ENCODE data around the gene FSTL4. TPM values are rescaled to one million over a fixed set of nuclear protein-coding genes. Genes with fewer than 3 reads are reported as not detected.

FSTL4 gene
- total and polyA plus RNA-seq, 2 of the 13 experiments (the other 11 are each of a cell fraction or from before 2014, with no cell fraction given) = 2.1 to 3.0 TPM

GRCh38 chr5:133469846-133470245, 142.5 kb downstream of the FSTL4 start:
- no peaks in the 10 kb centered on the region for H3K79me2 ChIP-seq (ENCODE audit: insufficient read depth, low read length)
- H2AFZ ChIP-seq (ENCODE audit: low read length) = no peak overlapping the region
- no peak for TF ChIP-seq RFX5 (IDR thresholded peaks at IDR 0.05; ENCODE audit: low read depth, low read length)
- TF ChIP-seq SCMH1 (CRISPR knock-in tag; IDR thresholded peaks at IDR 0.05; ENCODE audit: borderline replicate concordance) = no peak
- POLR2A ChIA-PET = no interaction called here
- H3K9ac ChIP-seq (ENCODE audit: insufficient read depth, low read depth, low read length) = no peak overlapping the region
- FAIRE-seq = no peak
- no peak for ATAC-seq
- H4K20me1 ChIP-seq (ENCODE audit: insufficient read depth, low read length) = no peaks in the 10 kb centered on the region
- WGBS (ENCODE audit: low lambda C conversion rate) = 47% methylated on average over 7 of the region's 7 CpGs
- H3K27me3 ChIP-seq (ENCODE audit: control insufficient read depth in 1 of 2, insufficient read depth in 2 of 2, low read length in 2 of 2) = peaks cover 0 to 27% of the 10 kb centered on the region in 2 experiments; a peak in 3 of 5 replicates
- no TSS peak for BruUV-seq (replicated peaks)
- H3K4me3 ChIP-seq (replicated peaks in 1 of 3; ENCODE audit: insufficient read depth in 1 of 3, low read depth in 2 of 3, low read length in 3 of 3) = no peak overlapping the region
- H3K4me2 ChIP-seq (ENCODE audit: low read depth, low read length) = no peak overlapping the region
- H3K4me1 ChIP-seq (ENCODE audit: insufficient read depth, low read length) = no peaks in the 10 kb centered on the region
- in situ Hi-C loops (cut with HindIII; ENCODE audit: extremely low pct_ligation_motif_present, low pct_unique_long_range_greater_than_20kb) = no loop called here
- intact Hi-C loops (cut with micrococcal nuclease; ENCODE audit: unreplicated experiment) = no loop called here
- CTCF ChIA-PET (ENCODE audit: low intra/inter-chr PET ratio, low total read pairs) = no interaction called here
- H3K27ac ChIP-seq (ENCODE audit: extremely low read length, insufficient read depth, low read length) = no peak overlapping the region
- no peak for DNase-seq (ENCODE audit: low spot score)
- no peaks in the 10 kb centered on the region for H3K36me3 ChIP-seq (replicated peaks in 1 of 2; ENCODE audit: control insufficient read depth in 1 of 2, insufficient read depth in 2 of 2, low read length in 2 of 2)
- H3K9me3 ChIP-seq (ENCODE audit: low read length) = no peaks in the 10 kb centered on the region

DNA sequence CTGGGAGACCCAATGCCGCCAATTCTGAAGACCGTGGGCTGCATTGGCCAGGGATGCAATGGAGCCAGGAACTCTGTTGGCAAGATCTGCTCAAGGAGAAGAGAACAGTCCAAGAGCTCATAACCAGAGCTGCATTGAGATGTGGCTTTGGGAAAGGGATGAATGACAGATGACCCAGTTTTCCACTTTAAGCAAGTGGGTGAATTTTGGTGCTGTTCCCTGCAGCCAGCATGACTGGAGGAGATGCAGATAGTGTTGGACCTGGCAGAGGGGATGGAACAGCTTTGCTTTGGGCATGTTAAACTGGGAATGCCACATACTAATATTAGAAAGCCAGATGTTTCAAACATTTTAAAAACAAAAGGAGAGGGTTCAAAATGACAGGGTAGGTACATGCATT, 143.1 kb downstream of the FSTL4 start:
- no TSS peak for BruUV-seq (replicated peaks)
- ChIA-PET CTCF (ENCODE audit: low intra/inter-chr PET ratio, low total read pairs) (no interaction called here), POLR2A (no interaction called here)
- Histone ChIP-seq H3K27me3 (ENCODE audit: control insufficient read depth in 1 of 2, insufficient read depth in 2 of 2, low read length in 2 of 2) (peaks cover 0 to 24% of the 10 kb centered on the region in 2 experiments; a peak in 3 of 5 replicates), H3K27ac (ENCODE audit: extremely low read length, insufficient read depth, low read length) (no peak overlapping the region), H4K20me1 (ENCODE audit: insufficient read depth, low read length) (no peaks in the 10 kb centered on the region), H3K9me3 (ENCODE audit: low read length) (no peaks in the 10 kb centered on the region), H3K36me3 (replicated peaks in 1 of 2; ENCODE audit: control insufficient read depth in 1 of 2, insufficient read depth in 2 of 2, low read length in 2 of 2) (no peaks in the 10 kb centered on the region), H2AFZ (ENCODE audit: low read length) (no peak overlapping the region), H3K9ac (ENCODE audit: insufficient read depth, low read depth, low read length) (no peak overlapping the region), H3K79me2 (ENCODE audit: insufficient read depth, low read length) (no peaks in the 10 kb centered on the region), H3K4me1 (ENCODE audit: insufficient read depth, low read length) (no peaks in the 10 kb centered on the region), H3K4me3 (replicated peaks in 1 of 3; ENCODE audit: insufficient read depth in 1 of 3, low read depth in 2 of 3, low read length in 3 of 3) (no peak overlapping the region), H3K4me2 (ENCODE audit: low read depth, low read length) (no peak overlapping the region)
- WGBS (ENCODE audit: low lambda C conversion rate) = 64% methylated on average over 2 of the region's 2 CpGs
- DNase-seq (ENCODE audit: low spot score) (no peak), FAIRE-seq (no peak), ATAC-seq (no peak)
- intact Hi-C loops (cut with micrococcal nuclease; ENCODE audit: unreplicated experiment) (no loop called here), in situ Hi-C loops (cut with HindIII; ENCODE audit: extremely low pct_ligation_motif_present, low pct_unique_long_range_greater_than_20kb) (no loop called here)
- TF ChIP-seq EZH2 (conservative IDR thresholded peaks at IDR 0.05; ENCODE audit: low read depth, low read length) (no peak), SALL2 (CRISPR knock-in tag; IDR thresholded peaks at IDR 0.05) (no peak)
- TF ChIP-seq, protein P1, sequence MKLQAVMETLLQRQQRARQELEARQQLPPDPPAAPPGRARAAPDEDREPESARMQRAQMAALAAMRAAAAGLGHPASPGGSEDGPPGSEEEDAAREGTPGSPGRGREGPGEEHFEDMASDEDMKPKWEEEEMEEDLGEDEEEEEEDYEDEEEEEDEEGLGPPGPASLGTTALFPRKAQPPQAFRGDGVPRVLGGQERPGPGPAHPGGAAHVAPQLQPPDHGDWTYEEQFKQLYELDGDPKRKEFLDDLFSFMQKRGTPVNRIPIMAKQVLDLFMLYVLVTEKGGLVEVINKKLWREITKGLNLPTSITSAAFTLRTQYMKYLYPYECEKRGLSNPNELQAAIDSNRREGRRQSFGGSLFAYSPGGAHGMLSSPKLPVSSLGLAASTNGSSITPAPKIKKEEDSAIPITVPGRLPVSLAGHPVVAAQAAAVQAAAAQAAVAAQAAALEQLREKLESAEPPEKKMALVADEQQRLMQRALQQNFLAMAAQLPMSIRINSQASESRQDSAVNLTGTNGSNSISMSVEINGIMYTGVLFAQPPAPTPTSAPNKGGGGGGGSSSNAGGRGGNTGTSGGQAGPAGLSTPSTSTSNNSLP (IDR thresholded peaks at IDR 0.05; ENCODE audit: low read depth, low read length) = no peak

All from HepG2 (cell line).